Measurements from ENCODE around the gene ARHGAP8. TPM values are rescaled to one million over a fixed set of nuclear protein-coding genes. Genes with fewer than 3 reads are reported as not detected.

Gene ARHGAP8
- total RNA-seq, 2 donors from 2014 or later = 0.24 TPM; not detected in 1

- Histone ChIP-seq H3K9me3 (no peaks in the 10 kb centered on the region), H3K4me1 (peaks cover 0 to 20% of the 10 kb centered on the region in 2 donors), H3K27me3 (no peaks in the 10 kb centered on the region), H3K4me3 (no peak overlapping the region), H3K27ac (no peak overlapping the region), H3K36me3 (no peaks in the 10 kb centered on the region)
- TF ChIP-seq CTCF (IDR thresholded peaks at IDR 0.05) = no peak
- no peak for DNase-seq (ENCODE audit: low spot score)
Observed at GRCh38 chr22:44727148-44727547, 25.2 kb upstream of the ARHGAP8 start.

GRCh38 chr22:44727709-44728108, 24.7 kb upstream of the ARHGAP8 start:
- Histone ChIP-seq H3K27ac (no peak overlapping the region), H3K27me3 (no peaks in the 10 kb centered on the region), H3K36me3 (no peaks in the 10 kb centered on the region), H3K4me3 (no peak overlapping the region), H3K4me1 (peaks cover 0 to 20% of the 10 kb centered on the region in 2 donors), H3K9me3 (no peaks in the 10 kb centered on the region)
- no peak for DNase-seq (ENCODE audit: low spot score)
- no peak for TF ChIP-seq CTCF (IDR thresholded peaks at IDR 0.05)

GRCh38 chr22:44728761-44729324, 23.5 kb upstream of the ARHGAP8 start:
- TF ChIP-seq CTCF (IDR thresholded peaks at IDR 0.05) = no peak
- no peaks in the 10 kb centered on the region for H3K36me3 ChIP-seq
- H3K27me3 ChIP-seq = no peaks in the 10 kb centered on the region
- H3K27ac ChIP-seq = no peak overlapping the region
- H3K9me3 ChIP-seq = no peaks in the 10 kb centered on the region
- H3K4me3 ChIP-seq = peak overlapping the region in 1 of 2 donors; percentile 26
- peak; percentile 68 for DNase-seq (ENCODE audit: low spot score)
- H3K4me1 ChIP-seq = peaks cover 0 to 20% of the 10 kb centered on the region in 2 donors

GRCh38 chr22:44729391-44730021, 22.9 kb upstream of the ARHGAP8 start:
- Histone ChIP-seq H3K4me3 (peak overlapping the region in 1 of 2 donors; percentile 26), H3K27ac (peak overlapping the region in 1 of 2 donors; percentile 21), H3K9me3 (no peaks in the 10 kb centered on the region), H3K4me1 (peaks cover 0 to 20% of the 10 kb centered on the region in 2 donors), H3K36me3 (no peaks in the 10 kb centered on the region), H3K27me3 (no peaks in the 10 kb centered on the region)
- no peak for DNase-seq (ENCODE audit: low spot score)
- TF ChIP-seq CTCF (IDR thresholded peaks at IDR 0.05) = peak in 1 of 2 donors; percentile 28

GRCh38 chr22:44730022-44730393, 22.4 kb upstream of the ARHGAP8 start:
- Histone ChIP-seq H3K4me1 (peaks cover 0 to 20% of the 10 kb centered on the region in 2 donors), H3K36me3 (no peaks in the 10 kb centered on the region), H3K4me3 (peak overlapping the region in 1 of 2 donors; percentile 26), H3K9me3 (no peaks in the 10 kb centered on the region), H3K27ac (peak overlapping the region in 1 of 2 donors; percentile 21), H3K27me3 (no peaks in the 10 kb centered on the region)
- TF ChIP-seq CTCF (IDR thresholded peaks at IDR 0.05) = no peak
- DNase-seq (ENCODE audit: low spot score) = no peak

Measured in right atrium auricular region (tissue), 2 donors.